CD14-positive monocyte (primary cell): ENCODE results near the gene SLC19A3. TPM values are rescaled to one million over a fixed set of nuclear protein-coding genes. Genes with fewer than 3 reads are reported as not detected.

ENCODE experiments used
- DNase-seq, 3 donors: peaks; one replicate each; pipeline ENCODE4 v3.0.0-alpha.2; 2011 to 2022
- H2AFZ ChIP-seq: 2 replicates; pipeline ENCODE4 v1.6.0; 2012; ENCODE audit warnings: mild to moderate bottlenecking, low read depth, low read length, inconsistent platforms; ENCODE audit not compliant: insufficient read depth, poor library complexity, severe bottlenecking
- H3K27ac ChIP-seq, 2 donors: 1 replicate in 1 of 2; 2 replicates in 1 of 2; pipeline ENCODE4 v1.5.1; 2012 to 2013; ENCODE audit warnings: low read length in 2 of 2, control low read depth in 1 of 2, inconsistent platforms in 1 of 2, low read depth in 1 of 2, mild to moderate bottlenecking in 1 of 2
- H3K27me3 ChIP-seq, 2 donors: one replicate each; pipeline versions ENCODE4 v1.6.0 to v1.6.1; 2011 to 2013; ENCODE audit warnings: low read length in 2 of 2; ENCODE audit not compliant: control insufficient read depth in 2 of 2, insufficient read depth in 2 of 2
- H3K36me3 ChIP-seq, 2 donors: replicated peaks in 1 of 2; 1 replicate in 1 of 2; 2 replicates in 1 of 2; pipeline versions ENCODE4 v1.5.1 to v1.6.1; 2012 to 2013; ENCODE audit warnings: low read length in 2 of 2, control low read depth in 1 of 2, inconsistent platforms in 1 of 2, mild to moderate bottlenecking in 1 of 2; ENCODE audit not compliant: insufficient read depth in 2 of 2, control insufficient read depth in 1 of 2
- H3K4me1 ChIP-seq, 2 donors: 1 replicate in 1 of 2; 2 replicates in 1 of 2; pipeline versions ENCODE4 v1.5.1 to v1.6.1; 2012 to 2013; ENCODE audit warnings: low read length in 2 of 2, control low read depth in 1 of 2, inconsistent platforms in 1 of 2, mild to moderate bottlenecking in 1 of 2, moderate library complexity in 1 of 2; ENCODE audit not compliant: insufficient read depth in 2 of 2, control insufficient read depth in 1 of 2
- H3K4me2 ChIP-seq: replicated peaks from 2 replicates; pipeline ENCODE3; 2012; ENCODE audit warnings: low read length, moderate library complexity, mild to moderate bottlenecking; ENCODE audit not compliant: poor library complexity, severe bottlenecking; ENCODE audit errors: extremely low read depth
- H3K4me3 ChIP-seq, 3 experiments: fragments of 200-600 bp in 1 of 3; sonication (generic) in 1 of 3; replicated peaks in 1 of 3; 1 replicate in 2 of 3; 2 replicates in 1 of 3; pipeline ENCODE4 v1.5.1; 2011 to 2013; ENCODE audit warnings: low read length in 3 of 3, mild to moderate bottlenecking in 3 of 3, control low read depth in 2 of 3, low read depth in 2 of 3, inconsistent platforms in 1 of 3, moderate library complexity in 1 of 3
- H3K79me2 ChIP-seq: 2 replicates; pipeline ENCODE4 v1.6.0; 2012; ENCODE audit warnings: mild to moderate bottlenecking, control low read depth, inconsistent platforms, low read length, moderate library complexity; ENCODE audit not compliant: insufficient read depth
- H3K9ac ChIP-seq: 2 replicates; pipeline ENCODE4 v1.6.0; 2017; ENCODE audit warnings: low read length, mild to moderate bottlenecking; ENCODE audit not compliant: insufficient read depth, poor library complexity, severe bottlenecking
- H3K9me3 ChIP-seq, 2 donors: replicated peaks in 1 of 2; 1 replicate in 1 of 2; 2 replicates in 1 of 2; pipeline versions ENCODE4 v1.5.1 to v1.6.1; 2012 to 2013; ENCODE audit warnings: low read length in 2 of 2, control low read depth in 1 of 2; ENCODE audit not compliant: control insufficient read depth in 1 of 2, insufficient read depth in 1 of 2
- H4K20me1 ChIP-seq: 2 replicates; pipeline ENCODE4 v1.6.0; 2012; ENCODE audit warnings: mild to moderate bottlenecking, low read length, control low read depth, moderate library complexity; ENCODE audit not compliant: insufficient read depth
- H3K27ac Mint-ChIP-seq, 7 donors: one replicate each; pipeline ENCODE4 v1.8.0; 2020; ENCODE audit warnings: mild to moderate bottlenecking in 7 of 7, mixed read lengths in 7 of 7, moderate library complexity in 6 of 7, inconsistent platforms in 2 of 7
- H3K27me3 Mint-ChIP-seq, 3 donors: one replicate each; pipeline ENCODE4 v1.8.0; 2021 to 2022; ENCODE audit warnings: low read depth in 3 of 3, mild to moderate bottlenecking in 3 of 3, mixed read lengths in 3 of 3, moderate library complexity in 3 of 3, inconsistent platforms in 1 of 3
- H3K36me3 Mint-ChIP-seq, 2 donors: one replicate each; pipeline ENCODE4 v1.8.0; 2020; ENCODE audit warnings: mixed read lengths in 2 of 2, inconsistent platforms in 1 of 2, mild to moderate bottlenecking in 1 of 2
- H3K4me1 Mint-ChIP-seq: one replicate; pipeline ENCODE4 v1.8.0; 2020; ENCODE audit warnings: mild to moderate bottlenecking, mixed read lengths
- H3K4me3 Mint-ChIP-seq, 2 donors: one replicate each; pipeline ENCODE4 v1.8.0; 2020; ENCODE audit warnings: mild to moderate bottlenecking in 2 of 2, mixed read lengths in 2 of 2, moderate library complexity in 1 of 2
- H3K9me3 Mint-ChIP-seq, 7 donors: one replicate each; pipeline ENCODE4 v1.8.0; 2020 to 2022; ENCODE audit warnings: mixed read lengths in 7 of 7, mild to moderate bottlenecking in 6 of 7, moderate library complexity in 6 of 7, inconsistent platforms in 2 of 7
- WGBS: methylation state at CpG from one replicate; pipeline ENCODE4 v1.1.5; 2013; ENCODE audit warnings: missing lambda C conversion rate; ENCODE audit not compliant: insufficient coverage; 5-methylcytosine and 5-hydroxymethylcytosine counted together
- intact Hi-C, 2 donors: fragments of 100-400 bp; cut with micrococcal nuclease; formaldehyde crosslinking; loops; one replicate each; pipeline versions ENCODE4 v1.15.0 to v1.15.1; 2023
- polyA plus RNA-seq, 3 donors: library from polyadenylated mRNA; depleted of rRNA in 1 of 3; unstranded in 2 of 3; stranded (reverse) in 1 of 3; fragments of 300-500 nt in 2 of 3; fragments of >200 nt in 1 of 3; fragmentation: Illumina TruSeq in 2 of 3; gene quantifications; 1 replicate in 2 of 3; 2 replicates in 1 of 3; pipeline ENCODE4 v1.2.3, GENCODE V29; 2012 to 2021
- TF ChIP-seq, protein P1 (sequence below): fragments of 200-600 bp; IDR thresholded peaks from one replicate; pipeline ENCODE4 v1.8.0; 2022; ENCODE audit warnings: antibody characterized with exemption, mild to moderate bottlenecking

The SLC19A3 gene
- polyA plus RNA-seq, 3 donors = not detected

GRCh38 chr2:227661025-227661649 lies 56.7 kb downstream of the SLC19A3 start:
- Histone ChIP-seq H3K9me3 (no peaks in the 10 kb centered on the region), H4K20me1 (no peaks in the 10 kb centered on the region), H3K27ac (no peak overlapping the region), H3K4me1 (no peaks in the 10 kb centered on the region), H3K4me2 (no peak overlapping the region), H3K79me2 (no peaks in the 10 kb centered on the region), H2AFZ (no peak overlapping the region), H3K9ac (no peak overlapping the region), H3K36me3 (no peaks in the 10 kb centered on the region), H3K27me3 (peaks cover 0 to 2% of the 10 kb centered on the region in 2 donors), H3K4me3 (no peak overlapping the region)
- Mint-ChIP-seq H3K4me3 (no peak overlapping the region), H3K4me1 (no peaks in the 10 kb centered on the region), H3K9me3 (no peaks in the 10 kb centered on the region), H3K27ac (peak overlapping the region in 1 of 7 donors; percentile 5), H3K27me3 (peaks cover 0 to 10% (median 6%) of the 10 kb centered on the region in 3 donors), H3K36me3 (no peaks in the 10 kb centered on the region)
- intact Hi-C loops = no loop called here
- TF ChIP-seq, protein P1, sequence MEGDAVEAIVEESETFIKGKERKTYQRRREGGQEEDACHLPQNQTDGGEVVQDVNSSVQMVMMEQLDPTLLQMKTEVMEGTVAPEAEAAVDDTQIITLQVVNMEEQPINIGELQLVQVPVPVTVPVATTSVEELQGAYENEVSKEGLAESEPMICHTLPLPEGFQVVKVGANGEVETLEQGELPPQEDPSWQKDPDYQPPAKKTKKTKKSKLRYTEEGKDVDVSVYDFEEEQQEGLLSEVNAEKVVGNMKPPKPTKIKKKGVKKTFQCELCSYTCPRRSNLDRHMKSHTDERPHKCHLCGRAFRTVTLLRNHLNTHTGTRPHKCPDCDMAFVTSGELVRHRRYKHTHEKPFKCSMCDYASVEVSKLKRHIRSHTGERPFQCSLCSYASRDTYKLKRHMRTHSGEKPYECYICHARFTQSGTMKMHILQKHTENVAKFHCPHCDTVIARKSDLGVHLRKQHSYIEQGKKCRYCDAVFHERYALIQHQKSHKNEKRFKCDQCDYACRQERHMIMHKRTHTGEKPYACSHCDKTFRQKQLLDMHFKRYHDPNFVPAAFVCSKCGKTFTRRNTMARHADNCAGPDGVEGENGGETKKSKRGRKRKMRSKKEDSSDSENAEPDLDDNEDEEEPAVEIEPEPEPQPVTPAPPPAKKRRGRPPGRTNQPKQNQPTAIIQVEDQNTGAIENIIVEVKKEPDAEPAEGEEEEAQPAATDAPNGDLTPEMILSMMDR = no peak
- DNase-seq = no peak
- no CpG with 5 or more reads among the region's 7 CpGs for WGBS

DNA sequence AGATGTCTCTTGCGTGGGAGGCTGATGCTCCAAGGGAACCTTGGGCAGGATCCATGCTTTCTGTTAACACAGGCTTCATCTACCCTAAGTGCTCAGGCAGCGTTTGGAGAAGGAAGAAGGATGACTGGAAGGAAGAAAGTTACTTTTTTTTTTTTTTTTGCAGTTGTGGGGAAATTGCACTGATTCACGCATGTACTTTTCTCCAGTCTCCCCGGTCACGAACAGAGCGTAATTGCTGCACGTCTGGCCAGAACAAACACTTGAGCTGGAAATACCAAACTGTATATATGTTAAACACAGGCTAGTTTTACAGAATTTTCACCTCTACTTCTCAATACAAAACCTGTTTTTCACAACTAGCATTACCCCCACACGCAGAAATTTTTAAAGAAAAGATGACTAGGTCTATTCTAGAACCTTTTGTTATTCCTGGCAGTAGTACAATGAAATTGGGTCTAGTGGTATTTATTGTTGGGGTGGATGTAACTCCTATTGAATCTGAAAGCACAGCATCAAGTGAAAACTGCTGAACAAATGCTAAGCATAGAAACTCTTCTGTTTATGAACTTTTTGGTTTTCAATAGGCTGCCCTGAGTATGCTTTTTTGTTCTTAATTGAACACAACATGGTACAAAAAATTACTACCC lies 60.5 kb downstream of the SLC19A3 start:
- H3K4me1 ChIP-seq = no peaks in the 10 kb centered on the region
- Mint-ChIP-seq H3K9me3 (no peaks in the 10 kb centered on the region), H3K4me3 (no peak overlapping the region), H3K4me1 (peaks cover 2% of the 10 kb centered on the region), H3K27ac (peak overlapping the region in 1 of 7 donors; percentile 79), H3K27me3 (peaks cover 3 to 12% (median 6%) of the 10 kb centered on the region in 3 donors), H3K36me3 (no peaks in the 10 kb centered on the region)
- no peaks in the 10 kb centered on the region for H3K36me3 ChIP-seq
- H3K9ac ChIP-seq = no peak overlapping the region
- TF ChIP-seq, protein P1 = no peak
- intact Hi-C loops = loop anchor here (5.0 to 10.0 kb wide), 2 partner anchors 205 to 207 kb away; no protein-coding TSS in a partner anchor
- no peaks in the 10 kb centered on the region for H4K20me1 ChIP-seq
- H3K9me3 ChIP-seq = no peaks in the 10 kb centered on the region
- no peaks in the 10 kb centered on the region for H3K79me2 ChIP-seq
- DNase-seq = no peak
- no peak overlapping the region for H2AFZ ChIP-seq
- 67% methylated on average over 1 of the region's 8 CpGs for WGBS
- no peak overlapping the region for H3K27ac ChIP-seq
- no peak overlapping the region for H3K4me2 ChIP-seq
- no peak overlapping the region for H3K4me3 ChIP-seq
- no peaks in the 10 kb centered on the region for H3K27me3 ChIP-seq
